Left renal cortex interstitium (tissue), 4 donors: Measurements from ENCODE around the gene BACH1. TPM values are rescaled to one million over a fixed set of nuclear protein-coding genes. Genes with fewer than 3 reads are reported as not detected.

Source experiments
- DNase-seq, 4 donors: peaks; one replicate each; pipeline ENCODE4 v3.0.0-alpha.2; 2013; ENCODE audit warnings: low read depth in 4 of 4, low spot score in 2 of 4, missing footprints in 1 of 4
- polyA plus RNA-seq, 4 donors: library from polyadenylated mRNA; unstranded; fragments of 120-200 nt; gene quantifications; one replicate each; pipeline ENCODE4 v1.2.1, GENCODE V29; 2013; ENCODE audit not compliant: insufficient read length in 4 of 4

BACH1 gene
- polyA plus RNA-seq, 4 donors = 39.0 to 50.1 (median 42.7) TPM

GRCh38 chr21:29313662-29314408, 15.1 kb downstream of the BACH1 start:
- no peak for DNase-seq

GRCh38 chr21:29315131-29315749, 16.5 kb downstream of the BACH1 start:
- no peak for DNase-seq

- DNase-seq = no peak
Measured at GRCh38 chr21:29316029-29316742, 17.5 kb downstream of the BACH1 start.

GRCh38 chr21:29316806-29317205, 18.1 kb downstream of the BACH1 start:
- no peak for DNase-seq

- DNase-seq = no peak
Measured at GRCh38 chr21:29318354-29318753, 19.6 kb downstream of the BACH1 start.

- DNase-seq = no peak
Measured at GRCh38 chr21:29320031-29320430, 21.3 kb downstream of the BACH1 start.

- no peak for DNase-seq
Measured at GRCh38 chr21:29321217-29321616, 22.5 kb downstream of the BACH1 start.

- DNase-seq = no peak
Measured at GRCh38 chr21:29321932-29322928, 23.5 kb downstream of the BACH1 start.

- no peak for DNase-seq
Measured at GRCh38 chr21:29323189-29323588, 24.5 kb downstream of the BACH1 start.

- no peak for DNase-seq
Measured at GRCh38 chr21:29326914-29327554, 28.3 kb downstream of the BACH1 start.

GRCh38 chr21:29329406-29329805, 30.7 kb downstream of the BACH1 start:
- no peak for DNase-seq

GRCh38 chr21:29330797-29331196, 32.1 kb downstream of the BACH1 start:
- no peak for DNase-seq

- no peak for DNase-seq
Measured at GRCh38 chr21:29332461-29333362, 34.0 kb downstream of the BACH1 start.

- no peak for DNase-seq
Measured at GRCh38 chr21:29333406-29333805, 34.7 kb downstream of the BACH1 start.

GRCh38 chr21:29334717-29335428, 36.2 kb downstream of the BACH1 start:
- no peak for DNase-seq

- DNase-seq = no peak
Measured at GRCh38 chr21:29335720-29336119, 37.0 kb downstream of the BACH1 start.

- DNase-seq = no peak
Measured at GRCh38 chr21:29338256-29338655, 39.5 kb downstream of the BACH1 start.

- DNase-seq = no peak
Measured at GRCh38 chr21:29340228-29340627, 41.5 kb downstream of the BACH1 start.
